NCI-H460 (cell line): Measurements from ENCODE around the gene ATOX1. TPM values are rescaled to one million over a fixed set of nuclear protein-coding genes. Genes with fewer than 3 reads are reported as not detected.
"Not testable (repeated sequence)": the region's sequence is repeated elsewhere in the genome, so short reads cannot be mapped to it uniquely, and the experiment has no call there.

ENCODE experiments used
- DNase-seq: peaks from one replicate; pipeline ENCODE4 v3.0.0-alpha.2; 2016; ENCODE audit warnings: low read depth; ENCODE audit errors: extremely low read depth
- total RNA-seq: library from RNA; depleted of rRNA; stranded (reverse); fragments of >200 nt; shearing (Covaris generic); gene quantifications from 2 replicates; pipeline ENCODE4 v1.2.3, GENCODE V29; 2014

The ATOX1 gene
- total RNA-seq, 1 experiment from 2014 or later = 58.0 TPM

DNA sequence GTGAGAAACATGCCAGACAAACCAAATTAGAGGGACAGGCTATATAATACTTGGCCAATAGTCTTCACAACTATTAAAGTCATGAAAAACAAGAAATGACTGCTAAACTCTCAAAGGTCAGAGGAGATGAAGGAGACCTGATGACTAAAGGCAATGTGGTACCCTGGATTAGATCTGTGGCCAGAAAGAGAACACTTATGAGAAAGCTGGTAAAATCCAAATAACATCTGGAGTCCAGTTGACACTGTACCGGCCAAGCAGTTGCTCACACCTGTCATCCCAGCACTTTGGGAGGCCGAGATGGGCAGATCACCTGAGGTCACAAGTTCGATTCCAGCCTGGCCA, 24.4 kb downstream of the ATOX1 start:
- DNase-seq = no peak

DNA sequence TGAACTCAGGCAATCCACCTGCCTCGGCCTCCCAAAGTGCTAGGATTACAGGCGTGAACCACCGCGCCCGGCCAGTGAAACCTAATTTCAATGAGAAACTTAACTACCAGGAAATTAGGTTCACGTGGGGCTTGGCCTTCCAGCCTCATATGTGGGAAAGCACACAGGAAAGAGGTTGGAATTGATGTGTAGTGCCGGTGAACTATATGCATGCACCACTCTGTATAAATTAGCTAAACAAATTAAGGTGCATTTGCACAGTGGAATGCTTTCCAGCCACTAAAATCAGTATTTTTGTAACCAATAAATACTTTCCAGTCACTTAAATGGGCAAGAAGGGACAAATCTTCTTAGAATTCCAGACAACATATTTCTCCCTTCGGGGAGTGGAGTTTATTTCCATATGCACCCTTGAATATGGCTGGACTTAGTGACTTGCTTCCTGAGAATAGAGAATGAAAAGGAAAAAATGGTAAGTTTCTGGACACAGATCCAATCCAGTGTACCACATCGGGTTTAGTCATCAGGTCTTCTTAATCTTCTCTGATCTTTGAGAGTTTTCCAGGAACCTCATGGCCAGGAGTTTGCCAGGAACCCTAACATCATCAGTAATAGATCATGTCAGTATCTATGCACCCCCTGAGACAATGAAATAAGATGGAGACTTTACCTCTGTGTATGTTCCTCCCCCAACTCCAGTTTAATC, 24.9 kb downstream of the ATOX1 start:
- no peak for DNase-seq

- no peak for DNase-seq
Observed at GRCh38 chr5:151730381-151730780, 28.1 kb downstream of the ATOX1 start.

GRCh38 chr5:151729597-151729996, 28.8 kb downstream of the ATOX1 start:
- DNase-seq = not testable (repeated sequence)

GRCh38 chr5:151724360-151724759, 34.1 kb downstream of the ATOX1 start:
- no peak for DNase-seq

DNA sequence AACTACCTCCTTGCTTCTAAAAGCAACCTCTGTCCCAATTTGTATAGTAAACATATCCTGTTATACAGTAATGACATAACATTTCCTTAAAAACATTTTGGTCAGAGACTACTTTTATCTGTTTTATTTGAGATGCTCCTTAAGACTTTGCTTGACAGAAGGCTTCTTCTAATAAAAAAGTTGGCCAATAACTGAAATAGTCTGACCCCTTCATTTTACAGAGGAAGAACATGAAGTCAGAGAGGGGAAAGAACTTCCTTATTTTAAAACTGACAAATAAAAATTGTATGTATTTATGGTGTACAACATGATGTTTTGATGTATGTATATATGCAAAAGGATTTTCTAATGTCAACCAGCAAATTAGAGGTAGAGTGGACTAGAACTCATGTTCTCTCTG, 35.9 kb downstream of the ATOX1 start:
- no peak for DNase-seq

- DNase-seq = no peak
Observed at GRCh38 chr5:151721812-151722391, 36.5 kb downstream of the ATOX1 start.

- no peak for DNase-seq
Observed at GRCh38 chr5:151721087-151721646, 37.3 kb downstream of the ATOX1 start.

DNA sequence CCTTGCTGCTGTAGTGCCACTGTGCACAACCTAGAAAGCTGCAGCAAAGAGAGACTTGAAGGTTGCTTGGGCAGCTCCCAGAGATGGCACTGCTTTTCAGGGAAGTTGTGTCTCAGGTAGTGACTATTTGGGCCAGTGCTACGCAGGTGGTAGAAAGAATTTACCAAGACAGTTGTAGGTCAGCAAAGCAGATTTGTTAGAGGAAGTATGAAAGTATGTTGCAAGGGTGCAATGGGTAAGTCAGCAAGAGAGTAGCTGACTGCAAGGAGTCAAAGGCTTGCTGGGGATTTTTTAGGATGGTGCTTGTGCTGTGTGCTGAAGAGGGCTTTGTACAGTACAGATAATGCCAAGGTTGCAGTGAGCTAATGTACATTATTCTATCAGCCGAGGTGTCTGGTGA, 38.2 kb downstream of the ATOX1 start:
- no peak for DNase-seq

DNA sequence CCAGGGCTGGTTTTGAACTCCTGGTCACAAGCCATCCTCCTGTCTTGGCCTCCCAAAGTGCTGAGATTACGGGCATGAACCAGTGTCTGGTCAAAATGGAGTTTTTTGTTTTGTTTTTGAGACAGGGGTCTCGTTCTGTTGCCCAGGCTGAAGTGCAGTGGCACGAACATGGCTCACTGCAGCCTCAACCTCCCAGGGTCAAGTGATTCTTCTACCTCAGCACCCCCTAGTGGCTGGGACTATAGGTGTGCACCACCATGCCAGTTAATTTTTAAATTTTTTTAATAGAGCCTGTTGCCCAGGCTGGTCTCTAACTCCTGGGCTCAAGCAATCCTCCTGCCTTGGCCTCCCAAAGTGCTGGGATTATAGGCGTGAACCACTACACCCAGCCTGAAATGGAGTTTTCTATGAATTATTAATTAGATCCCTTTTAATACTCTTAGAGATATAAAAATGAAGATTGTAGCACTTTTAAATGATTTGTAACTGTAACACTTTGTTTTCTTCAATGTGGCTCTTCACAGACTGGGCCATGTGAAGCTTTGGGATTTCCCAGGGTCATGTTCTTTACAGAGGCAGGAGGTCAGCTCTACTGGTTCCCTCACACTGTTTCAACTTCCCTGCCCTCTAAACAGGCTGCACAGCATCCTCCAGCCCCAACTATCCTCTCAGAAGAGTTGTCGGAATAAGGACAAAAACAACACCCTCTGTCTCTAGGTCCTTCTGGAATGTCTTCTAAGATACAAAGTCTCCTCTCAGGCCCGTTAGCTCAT, 39.0 kb downstream of the ATOX1 start:
- DNase-seq = peak; percentile 25

DNA sequence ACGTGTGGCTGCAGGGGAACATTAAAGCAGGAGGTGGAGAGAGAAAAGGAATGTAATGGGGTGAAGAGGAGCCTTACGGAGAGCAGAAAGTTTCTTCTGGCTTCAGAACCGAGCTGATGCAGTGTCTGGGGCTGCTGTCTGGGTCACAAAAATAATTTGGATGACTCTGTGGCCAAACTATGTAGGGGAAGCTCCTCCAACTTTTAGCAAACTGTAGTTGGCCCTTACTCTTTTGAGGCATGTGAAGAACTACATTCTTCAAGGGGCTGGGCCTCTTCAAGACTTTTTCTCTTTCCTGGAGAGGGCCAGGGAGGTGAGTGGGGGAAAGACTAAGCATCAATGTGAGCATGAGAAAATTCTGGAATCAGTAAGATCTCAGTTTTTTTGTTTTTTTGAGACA, 39.8 kb downstream of the ATOX1 start:
- no peak for DNase-seq

- no peak for DNase-seq
Observed at GRCh38 chr5:151718153-151718552, 40.3 kb downstream of the ATOX1 start.

DNA sequence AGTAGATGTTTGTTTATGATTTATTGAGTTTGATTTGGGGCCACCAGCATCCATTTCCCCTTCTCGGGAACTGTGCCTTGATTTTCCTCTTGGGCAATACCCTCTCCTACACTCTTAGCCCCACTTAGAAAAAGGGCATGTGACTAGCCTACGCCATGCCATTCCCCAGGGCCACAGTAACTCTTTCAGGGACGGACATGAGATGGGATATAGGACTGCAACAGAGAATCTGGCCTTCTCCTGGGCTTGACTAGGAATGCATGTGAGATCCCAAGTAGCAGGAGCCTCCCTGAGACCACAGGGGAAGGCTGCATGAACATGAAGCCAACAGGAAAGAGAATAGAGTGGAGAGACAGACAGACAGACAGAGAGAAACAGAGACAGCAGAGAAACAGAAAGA, 41.0 kb downstream of the ATOX1 start:
- no peak for DNase-seq

- DNase-seq = no peak
Observed at GRCh38 chr5:151709109-151709735, 49.2 kb downstream of the ATOX1 start.

GRCh38 chr5:151708126-151708525, 50.3 kb downstream of the ATOX1 start:
- DNase-seq = no peak

DNA sequence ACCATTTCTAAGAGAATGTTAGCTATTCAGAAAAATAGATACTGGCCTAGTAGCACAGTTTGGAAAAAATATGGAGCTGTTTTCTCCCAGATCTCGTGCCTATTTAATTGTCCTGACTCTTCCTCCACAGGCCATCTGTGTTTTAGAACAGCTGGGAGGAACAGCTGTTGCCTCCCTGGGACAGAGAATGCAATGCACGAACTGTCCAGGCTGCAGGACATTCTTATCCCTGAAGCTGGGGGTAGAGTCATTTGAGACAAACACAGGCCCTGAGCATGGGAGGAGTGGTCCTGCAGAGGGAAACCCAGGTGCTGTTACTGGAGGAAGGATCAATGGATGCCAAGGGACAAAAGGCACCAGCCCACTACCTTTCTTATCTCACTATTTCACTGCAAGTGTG, 50.9 kb downstream of the ATOX1 start:
- DNase-seq = no peak

DNA sequence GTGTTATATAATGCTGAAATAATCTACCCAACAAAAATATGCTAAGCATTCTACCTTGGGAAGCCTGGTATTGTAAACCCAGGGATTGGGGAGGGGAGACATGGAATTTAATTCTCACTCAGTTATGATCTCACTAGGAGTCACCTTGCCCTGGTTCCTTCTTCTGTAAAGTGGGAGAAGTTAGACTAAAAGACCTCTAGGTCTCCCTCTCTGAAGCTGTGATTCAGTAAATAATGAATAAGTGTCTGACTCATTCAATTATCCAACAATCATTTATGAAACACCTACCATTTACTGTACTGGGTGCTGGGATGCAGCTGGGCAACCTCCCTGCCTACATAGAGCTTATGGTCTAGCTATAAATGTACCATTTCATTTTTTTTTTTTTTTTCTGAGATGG, 51.5 kb downstream of the ATOX1 start:
- DNase-seq = no peak

DNA sequence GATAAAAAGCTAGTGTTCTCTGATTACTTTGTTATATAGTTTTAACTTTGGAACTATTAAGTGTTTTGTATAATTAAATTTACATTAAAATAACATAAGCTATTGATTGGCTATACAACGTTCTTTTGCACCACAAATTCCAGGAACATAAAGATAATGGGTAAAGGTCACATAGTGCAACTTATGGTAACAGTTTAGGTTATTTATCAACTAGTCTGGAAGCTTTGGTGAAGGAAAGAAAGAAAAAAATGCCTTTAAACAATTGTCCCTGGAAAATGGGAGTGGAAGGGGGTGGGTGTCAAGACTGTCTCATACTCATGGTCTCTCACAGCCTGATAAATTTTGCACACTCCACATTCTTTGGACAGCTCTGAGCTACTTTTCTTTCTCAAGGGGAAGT, 54.7 kb downstream of the ATOX1 start:
- no peak for DNase-seq

- no peak for DNase-seq
Observed at GRCh38 chr5:151703227-151703626, 55.2 kb downstream of the ATOX1 start.

GRCh38 chr5:151700820-151701219, 57.6 kb downstream of the ATOX1 start:
- no peak for DNase-seq

GRCh38 chr5:151700296-151700695, 58.1 kb downstream of the ATOX1 start:
- no peak for DNase-seq
